GM21786 (cell line): ENCODE measurements around the gene KIF24.
"Not testable (repeated sequence)": the region's sequence is repeated elsewhere in the genome, so short reads cannot be mapped to it uniquely, and the experiment has no call there.

ENCODE experiments used
- ATAC-seq: cut with Tn5 transposase; IDR thresholded peaks from one replicate; pipeline ENCODE4 v1.9.1; 2021; ENCODE audit not compliant: unreplicated experiment

The KIF24 gene, protein sequence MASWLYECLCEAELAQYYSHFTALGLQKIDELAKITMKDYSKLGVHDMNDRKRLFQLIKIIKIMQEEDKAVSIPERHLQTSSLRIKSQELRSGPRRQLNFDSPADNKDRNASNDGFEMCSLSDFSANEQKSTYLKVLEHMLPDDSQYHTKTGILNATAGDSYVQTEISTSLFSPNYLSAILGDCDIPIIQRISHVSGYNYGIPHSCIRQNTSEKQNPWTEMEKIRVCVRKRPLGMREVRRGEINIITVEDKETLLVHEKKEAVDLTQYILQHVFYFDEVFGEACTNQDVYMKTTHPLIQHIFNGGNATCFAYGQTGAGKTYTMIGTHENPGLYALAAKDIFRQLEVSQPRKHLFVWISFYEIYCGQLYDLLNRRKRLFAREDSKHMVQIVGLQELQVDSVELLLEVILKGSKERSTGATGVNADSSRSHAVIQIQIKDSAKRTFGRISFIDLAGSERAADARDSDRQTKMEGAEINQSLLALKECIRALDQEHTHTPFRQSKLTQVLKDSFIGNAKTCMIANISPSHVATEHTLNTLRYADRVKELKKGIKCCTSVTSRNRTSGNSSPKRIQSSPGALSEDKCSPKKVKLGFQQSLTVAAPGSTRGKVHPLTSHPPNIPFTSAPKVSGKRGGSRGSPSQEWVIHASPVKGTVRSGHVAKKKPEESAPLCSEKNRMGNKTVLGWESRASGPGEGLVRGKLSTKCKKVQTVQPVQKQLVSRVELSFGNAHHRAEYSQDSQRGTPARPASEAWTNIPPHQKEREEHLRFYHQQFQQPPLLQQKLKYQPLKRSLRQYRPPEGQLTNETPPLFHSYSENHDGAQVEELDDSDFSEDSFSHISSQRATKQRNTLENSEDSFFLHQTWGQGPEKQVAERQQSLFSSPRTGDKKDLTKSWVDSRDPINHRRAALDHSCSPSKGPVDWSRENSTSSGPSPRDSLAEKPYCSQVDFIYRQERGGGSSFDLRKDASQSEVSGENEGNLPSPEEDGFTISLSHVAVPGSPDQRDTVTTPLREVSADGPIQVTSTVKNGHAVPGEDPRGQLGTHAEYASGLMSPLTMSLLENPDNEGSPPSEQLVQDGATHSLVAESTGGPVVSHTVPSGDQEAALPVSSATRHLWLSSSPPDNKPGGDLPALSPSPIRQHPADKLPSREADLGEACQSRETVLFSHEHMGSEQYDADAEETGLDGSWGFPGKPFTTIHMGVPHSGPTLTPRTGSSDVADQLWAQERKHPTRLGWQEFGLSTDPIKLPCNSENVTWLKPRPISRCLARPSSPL (N-terminal part only)

DNA sequence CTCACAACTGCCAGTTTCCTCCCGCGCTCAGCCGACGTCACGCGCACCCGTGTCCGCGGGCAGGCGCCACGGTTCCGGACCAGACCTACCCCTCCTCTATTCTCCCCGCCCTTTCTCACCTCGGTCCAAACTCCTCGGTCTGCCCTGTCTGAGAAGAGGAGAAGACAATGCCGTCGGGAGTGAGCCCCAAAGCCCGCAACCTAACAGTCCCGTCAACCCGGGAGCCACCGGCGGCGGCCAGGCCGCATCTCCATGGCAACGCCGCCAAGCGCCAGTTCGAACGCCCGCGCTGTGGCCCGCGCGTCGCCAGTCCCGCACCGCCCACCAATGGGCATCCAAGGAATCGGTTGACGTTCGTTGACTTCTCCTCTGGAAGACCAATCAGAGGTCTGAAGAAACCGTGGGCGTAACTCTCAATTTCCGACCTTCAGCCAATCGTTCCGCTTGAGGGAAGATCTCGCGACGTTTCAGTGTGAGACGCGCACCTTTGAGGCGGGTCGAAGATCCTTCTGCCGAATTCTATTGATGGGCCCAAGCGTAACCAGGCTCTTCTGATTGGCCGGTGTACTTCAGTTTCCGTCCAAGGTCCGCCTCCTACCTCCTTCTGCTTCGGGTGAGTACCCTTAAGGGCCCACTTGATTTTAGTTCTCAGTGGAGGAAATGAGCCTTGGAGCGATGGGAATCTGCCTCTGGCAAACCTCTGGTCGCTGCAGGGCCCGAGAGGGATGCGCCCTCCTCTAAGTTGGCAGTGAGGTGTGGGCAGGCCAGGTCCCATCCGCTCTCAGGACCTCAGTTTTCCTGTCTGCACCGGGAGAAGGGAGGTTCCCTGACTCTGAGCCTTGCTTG lies at the start of gene KIF24, which contains the start of gene NUDT2:
Gene KIF24, minus strand, starts transcription at position 282 of the 846 bp plus-strand sequence. CDS start 17,922 bp downstream, outside the sequence.
Gene NUDT2, plus strand, starts transcription at position 583 of the 846 bp plus-strand sequence. CDS start 9,471 bp downstream, outside the sequence.
- ATAC-seq: peak; percentile 95

DNA sequence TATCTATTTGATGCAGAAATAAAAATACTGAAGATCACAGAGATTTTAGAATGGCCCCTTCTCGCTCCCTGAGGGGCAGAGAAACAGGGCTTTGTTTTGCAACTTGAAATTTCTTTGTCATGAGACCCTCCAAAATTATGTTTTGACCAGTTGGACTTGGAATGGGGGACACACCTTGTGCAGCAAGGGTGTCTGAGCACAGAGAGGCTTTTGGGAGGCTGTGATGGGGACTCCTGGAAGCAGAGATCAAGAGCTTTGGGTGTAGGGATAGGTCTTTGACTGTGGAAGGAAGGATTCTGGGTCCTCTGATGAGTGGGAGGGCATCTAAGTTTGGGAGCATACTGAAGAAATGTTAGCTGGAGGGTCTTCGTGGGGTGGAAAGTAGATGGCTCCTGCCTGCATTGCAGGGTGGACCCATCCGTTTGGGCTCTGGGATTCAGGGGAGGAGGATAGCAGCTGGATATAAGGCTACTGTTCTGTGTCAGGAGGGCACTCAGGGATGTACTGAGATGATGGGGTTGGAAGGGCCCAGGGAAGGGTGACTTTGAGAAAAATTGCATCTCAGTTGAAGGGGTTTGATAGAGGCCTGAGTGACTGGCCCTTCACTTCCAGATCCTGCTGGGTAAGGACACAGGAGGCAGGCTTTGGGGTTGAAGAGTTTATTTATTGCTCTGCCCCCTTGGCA lies 49.5 kb upstream of the KIF24 start:
- no peak for ATAC-seq

DNA sequence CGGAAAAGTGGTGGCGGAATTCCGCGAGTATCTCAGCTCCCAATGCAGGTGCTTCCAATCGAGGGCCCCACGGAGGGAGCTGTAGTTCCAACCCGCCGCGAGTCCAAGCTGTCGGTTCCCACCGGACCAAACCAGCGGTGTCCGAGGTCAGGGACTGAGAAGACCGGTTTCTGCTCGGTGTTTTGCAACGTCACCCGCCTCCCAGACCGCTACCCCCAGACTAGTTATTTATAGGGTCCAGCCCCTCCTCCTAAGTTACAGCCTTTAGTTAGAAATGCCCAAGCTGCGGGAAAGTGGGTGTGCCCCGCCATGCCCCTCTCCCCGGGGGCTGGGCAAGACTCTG lies 48.3 kb upstream of the KIF24 start:
- no peak for ATAC-seq

DNA sequence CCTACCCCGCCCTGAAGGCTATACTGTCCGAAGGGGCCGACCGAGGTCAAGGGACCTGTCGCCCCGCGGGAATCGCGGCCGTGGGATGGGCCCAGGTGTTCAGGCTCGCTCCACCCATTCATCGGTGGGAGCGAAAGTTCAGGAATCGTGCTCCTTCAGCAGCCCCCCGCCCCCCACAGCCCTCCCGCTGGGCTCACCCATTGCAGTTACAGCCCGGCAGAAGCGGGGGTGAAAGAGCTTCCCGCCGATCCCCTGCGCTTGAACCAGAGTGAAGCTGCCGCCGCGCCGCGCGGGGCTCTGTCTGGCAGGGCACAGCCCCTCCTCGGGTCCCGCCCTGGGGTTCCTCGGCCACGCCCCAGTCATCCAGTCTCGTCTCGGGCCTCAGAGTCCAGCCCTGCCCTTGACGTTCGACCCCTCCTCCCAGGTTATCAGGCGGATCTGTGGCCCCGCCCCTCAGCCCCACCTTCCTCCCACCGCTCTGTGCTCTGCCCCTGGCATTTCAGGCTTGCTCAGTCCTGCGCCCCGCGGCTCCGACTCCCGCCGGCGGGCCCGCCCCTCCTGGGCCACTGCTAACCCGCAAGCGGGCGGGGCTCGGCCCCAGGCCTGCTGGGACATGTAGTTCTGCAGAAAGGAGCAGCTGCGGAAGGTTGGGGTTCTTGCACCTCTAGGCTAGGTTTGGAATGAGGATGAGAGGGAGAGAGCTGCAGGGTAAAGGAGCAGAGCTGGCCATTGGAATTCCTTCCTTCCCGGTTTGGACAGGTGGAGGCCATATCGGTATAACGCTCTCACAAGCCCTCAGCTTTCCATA lies 47.7 kb upstream of the KIF24 start, which contains the start of gene MYORG:
Gene MYORG, minus strand, starts transcription at position 303 of the 808 bp plus-strand sequence. CDS start 3,955 bp downstream, outside the sequence.
- ATAC-seq: peak; percentile 82

DNA sequence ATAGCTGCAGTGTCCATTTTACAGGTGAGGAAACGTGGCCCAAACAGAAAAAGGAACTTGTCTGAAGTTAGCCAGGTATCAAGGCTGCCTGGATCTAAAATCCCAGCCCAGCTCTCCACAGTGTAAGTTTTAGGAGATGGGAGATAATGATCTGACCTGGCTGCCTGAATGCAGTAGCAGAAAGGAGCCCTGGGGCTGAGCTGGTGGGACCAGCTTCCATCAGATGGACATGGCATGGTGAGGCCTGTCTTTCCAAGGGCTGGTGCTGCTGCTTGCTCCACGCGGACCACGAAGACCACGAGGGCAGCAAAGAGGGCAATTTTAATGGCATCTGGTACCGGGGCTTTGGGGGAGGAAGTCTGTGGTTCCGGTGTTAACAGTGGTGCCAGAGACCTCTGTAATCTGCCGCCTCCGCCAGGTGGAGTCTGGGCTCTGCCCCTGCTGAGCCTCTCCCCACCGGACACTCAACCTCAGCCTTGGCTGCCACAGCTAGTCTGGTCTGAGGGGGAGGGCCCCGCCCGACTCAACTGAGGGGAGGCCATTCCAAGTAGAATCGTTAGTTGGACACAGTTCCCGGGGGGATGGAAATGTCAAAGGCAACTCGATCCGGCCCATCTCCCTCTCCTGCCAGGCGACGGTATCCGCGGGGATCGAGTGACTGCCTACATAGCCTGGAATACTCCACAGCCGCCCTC lies 47.0 kb upstream of the KIF24 start:
- no peak for ATAC-seq

DNA sequence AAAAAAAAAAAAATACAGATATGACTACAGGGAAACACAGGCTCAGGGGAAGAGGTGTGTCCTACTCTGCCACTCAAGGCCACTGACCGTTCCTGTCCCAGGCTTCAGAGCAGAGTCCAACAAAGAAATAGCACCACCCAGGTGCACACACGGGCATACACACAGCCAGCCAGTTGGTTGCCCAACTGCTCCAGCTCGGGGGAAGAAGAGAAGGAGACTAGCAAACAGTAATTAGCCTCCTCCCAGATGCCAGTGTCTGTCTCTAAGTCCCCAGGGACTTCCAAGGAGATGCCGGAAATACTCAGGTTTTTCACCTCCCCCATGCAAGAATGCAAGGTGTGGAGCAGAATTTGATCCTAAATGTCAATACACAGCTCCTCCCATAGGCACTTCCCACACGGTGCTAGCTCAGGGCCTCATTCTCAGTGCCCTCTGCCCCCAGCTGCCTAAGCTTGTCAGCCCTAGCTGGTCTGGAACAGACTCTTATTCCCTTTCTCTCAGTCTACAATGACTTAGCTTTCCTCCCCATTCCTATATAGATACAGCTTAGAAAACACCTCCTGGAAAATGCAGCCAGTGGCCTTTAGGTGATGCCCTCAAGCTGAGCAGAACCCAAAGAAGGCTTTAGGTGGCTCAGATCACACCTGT lies 46.0 kb upstream of the KIF24 start:
- ATAC-seq: no peak

DNA sequence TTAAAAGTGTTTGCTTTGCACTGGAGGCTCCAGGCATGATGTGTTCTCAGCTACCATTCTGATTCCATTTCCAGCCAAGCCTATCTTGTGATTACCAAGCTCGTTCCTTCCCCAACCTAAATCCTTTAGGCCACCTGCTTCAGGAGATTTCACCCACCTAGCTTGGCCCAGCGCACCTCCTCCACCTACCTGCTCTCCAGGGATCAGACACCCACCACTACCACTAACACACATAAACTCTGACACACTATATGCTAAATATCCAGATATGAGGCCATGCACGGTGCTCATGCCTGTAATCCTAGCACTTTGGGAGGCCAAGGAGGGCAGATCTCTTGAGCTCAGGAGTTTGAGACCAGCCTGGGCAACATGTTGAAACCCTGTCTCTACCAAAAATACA lies 45.3 kb upstream of the KIF24 start:
- ATAC-seq: no peak

DNA sequence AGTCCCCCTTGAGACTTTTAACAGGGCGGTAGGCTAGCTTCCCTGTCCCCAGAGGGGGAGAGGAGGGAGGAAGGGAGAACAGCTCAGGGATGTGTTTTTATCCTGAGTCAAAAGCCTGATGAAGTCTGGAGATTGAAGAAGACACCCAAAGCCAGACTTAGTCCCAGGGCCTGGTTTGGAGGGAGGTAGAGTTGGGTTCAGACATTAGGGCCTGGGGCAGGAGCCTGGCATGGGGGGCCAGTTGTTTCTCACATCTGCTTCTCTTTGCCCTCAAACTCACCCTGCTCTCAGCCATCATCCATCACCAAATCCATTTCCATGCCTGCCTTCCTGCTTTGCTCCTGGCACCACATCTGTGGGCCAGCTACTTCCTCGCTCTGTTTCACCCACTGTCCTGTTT lies 44.7 kb upstream of the KIF24 start:
- no peak for ATAC-seq

DNA sequence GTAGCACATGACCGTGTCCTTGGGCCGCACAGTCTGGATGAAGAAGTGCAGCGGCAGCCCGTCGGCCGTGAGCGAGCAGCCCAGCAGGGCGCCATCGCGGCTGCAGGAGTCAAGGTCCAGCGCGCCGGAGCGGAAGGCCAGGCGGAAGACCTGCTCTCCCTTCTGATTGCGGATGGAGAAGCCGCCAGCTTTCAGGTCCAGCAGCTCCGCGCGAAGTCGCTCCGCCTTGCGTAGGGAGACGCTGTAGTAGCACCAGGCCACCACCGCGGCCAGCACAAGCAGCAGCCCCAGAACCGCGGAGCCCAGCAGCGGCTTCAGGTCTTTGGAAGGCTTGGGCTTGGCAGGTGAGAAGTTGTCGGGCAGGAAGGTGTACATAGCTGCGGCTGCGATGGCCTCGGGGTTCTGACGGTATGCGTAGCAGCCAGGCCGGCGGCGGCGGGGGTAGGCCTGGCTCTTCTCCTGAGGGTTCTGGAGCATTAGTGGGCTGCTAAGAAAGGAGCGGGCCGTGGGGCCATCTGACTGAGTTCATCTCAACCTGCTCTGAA lies 43.5 kb upstream of the KIF24 start:
- no peak for ATAC-seq

DNA sequence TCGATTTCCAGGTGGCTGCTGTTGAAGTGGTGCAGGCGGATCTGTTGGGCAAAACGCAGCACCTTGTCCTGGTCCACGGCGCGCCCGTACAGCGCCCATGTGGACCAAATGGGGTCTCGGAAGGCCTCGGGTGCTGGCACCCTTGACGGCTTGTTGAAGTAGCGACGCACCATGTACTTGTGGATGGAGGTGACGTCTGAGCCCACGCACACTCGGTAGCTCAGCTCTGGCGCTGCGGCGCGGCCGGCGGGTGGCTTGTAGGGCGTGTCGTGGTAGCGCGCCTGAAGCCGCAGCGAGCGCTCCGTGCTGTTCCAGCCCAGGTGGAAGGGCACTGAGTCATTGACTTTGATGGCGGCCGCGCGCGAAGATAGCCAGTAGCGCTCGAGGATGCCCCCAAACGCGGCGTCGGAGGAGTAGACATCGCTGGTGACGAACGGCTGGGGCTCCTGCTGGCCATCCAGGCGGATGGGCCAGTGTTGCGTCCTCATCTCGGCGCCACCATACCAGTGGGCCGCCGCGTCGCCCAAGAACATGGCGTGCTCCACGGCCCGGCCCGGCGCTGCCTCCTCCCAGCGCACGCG lies 42.9 kb upstream of the KIF24 start:
- no peak for ATAC-seq

DNA sequence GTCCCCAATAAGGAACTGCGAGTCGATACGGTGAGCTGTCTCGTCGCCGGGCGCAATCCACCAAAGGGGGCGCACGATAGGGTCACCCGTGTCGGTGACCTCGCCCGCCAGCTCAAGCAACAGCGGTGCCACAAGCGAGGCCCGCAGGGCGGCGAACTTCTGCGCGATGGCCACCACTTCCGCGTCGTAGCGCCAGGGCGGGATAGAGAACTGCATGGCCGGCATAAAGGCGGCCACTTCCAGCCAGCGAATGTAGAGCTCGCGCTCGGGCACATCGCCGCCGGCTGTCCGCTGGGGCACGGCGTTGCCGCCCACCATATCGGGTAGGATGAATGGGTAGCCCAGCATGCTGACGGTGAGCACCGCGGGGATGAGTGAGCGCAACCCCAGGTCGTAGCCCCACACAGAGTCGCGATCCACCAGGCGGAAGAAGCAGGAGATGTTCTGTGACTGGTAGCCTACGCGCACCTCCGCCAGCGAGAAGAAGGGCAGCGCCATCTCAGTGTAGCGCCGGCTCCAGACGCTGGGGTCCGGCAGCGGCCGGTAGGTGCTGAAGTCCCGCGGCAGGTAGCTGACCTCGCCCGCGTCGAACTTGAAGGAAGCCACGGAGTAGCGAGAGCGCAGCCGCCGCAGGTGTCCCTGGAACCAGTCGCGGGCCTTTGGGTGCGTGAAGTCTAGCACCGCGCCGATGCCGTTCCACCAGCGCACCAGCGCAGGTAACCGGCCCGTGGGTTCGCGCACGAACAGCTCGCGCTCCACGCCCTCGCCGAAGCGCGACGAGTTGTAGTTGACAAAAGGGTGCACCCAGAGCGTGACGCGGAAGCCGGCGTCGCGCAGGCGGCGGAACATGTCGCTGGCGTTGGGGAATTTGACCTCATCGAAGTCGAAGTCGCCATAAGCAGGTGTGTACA lies 42.2 kb upstream of the KIF24 start:
- no peak for ATAC-seq

DNA sequence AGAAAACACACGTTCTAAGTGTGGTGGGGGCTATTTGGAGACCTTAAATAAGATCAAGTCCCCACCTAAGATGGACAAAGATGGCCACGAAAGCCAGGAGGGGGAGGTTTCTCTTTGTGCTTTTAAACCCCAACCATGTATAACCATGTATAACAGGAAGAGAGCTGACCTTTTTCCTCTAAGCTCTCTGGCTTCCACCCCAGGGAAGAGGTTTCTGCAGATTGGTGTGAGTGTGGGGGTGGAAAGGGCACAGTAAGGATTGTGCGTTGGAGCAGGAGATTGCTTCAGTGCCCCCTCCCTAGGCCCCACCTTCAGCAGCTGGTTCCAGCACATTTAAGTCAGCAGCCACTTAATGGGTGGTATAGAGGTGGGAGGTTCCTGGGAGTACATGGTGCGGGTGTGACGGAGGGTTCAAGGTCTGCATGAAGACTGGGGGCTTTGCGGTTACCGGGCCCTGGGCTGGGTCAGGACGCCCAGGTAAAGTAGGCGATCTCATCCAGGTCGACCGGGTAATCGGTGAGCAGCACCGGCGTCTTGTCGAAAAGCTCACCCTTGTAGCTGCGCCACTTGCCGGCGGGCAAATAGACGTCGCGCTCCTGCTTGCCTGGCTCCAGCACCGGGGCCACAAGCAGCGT lies 41.4 kb upstream of the KIF24 start:
- no peak for ATAC-seq

DNA sequence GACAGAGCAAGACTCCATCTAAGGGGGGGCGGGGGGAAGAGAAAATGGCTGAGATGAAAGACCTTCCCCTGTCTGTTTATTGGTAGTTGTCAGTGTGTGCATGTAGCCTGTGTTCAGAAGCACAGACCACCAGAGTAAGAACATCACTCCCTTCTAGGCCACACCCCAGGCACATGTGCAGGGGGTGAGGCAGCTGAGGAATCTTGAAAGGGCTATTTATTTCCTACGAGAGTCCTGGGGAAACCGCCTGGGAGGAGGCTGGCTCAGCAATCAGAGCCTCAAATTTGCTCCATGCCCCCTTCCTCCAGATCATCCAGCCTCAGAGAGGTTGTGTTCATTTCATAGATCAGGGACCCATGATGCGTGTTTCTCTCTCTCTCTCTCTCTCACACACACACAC lies 40.6 kb upstream of the KIF24 start:
- no peak for ATAC-seq

DNA sequence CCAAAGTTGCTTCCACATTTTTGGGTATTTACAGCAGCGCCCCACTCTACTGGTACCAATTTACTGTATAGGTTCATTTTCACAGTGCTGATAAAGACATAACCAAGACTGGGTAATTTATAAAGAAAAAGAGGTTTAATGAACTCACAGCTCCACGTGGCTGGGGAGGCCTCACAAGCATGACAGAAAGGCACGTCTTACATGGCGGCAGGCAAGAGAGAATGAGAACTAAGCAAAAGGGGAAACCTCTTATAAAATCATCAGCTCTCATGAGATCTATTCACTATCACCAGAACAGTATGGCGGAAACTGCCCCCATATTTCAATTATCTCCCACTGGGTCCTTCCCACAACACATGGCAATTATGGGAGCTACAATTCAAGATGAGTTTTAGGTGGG lies 39.7 kb upstream of the KIF24 start:
- ATAC-seq: not testable (repeated sequence)

DNA sequence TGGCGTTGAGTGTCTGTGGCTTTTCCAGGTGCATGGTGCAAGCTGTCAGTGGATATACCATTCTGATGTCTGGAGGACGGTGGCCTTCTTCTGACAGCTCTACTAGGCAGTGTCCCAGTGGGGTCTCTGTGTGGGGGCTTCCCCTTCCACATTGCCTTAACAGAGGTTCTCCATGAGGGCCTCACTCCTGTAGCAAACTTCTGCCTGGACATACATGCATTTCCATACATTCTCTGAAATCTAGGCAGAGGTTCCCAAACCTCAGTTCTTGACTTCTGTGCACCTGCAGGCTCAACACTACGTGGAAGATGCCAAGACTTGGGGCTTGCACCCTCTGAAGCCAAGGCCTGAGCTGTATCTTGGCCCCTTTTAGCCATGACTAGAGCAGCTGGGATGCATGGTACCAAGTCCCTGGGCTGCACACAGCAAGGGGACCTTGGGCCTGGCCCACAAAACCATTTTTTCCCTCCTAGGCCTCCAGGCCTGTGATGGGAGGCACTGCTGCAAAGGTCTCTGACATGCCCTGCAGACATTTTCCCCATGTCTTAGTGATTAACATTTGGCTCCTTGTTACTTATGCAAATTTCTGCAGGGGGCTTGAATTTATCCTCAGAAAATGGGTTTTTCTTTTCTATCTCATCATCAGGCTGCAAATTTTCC lies 38.8 kb upstream of the KIF24 start:
- not testable (repeated sequence) for ATAC-seq
